Right atrium auricular region (tissue), 2 donors: ENCODE data around the gene TRIM7. TPM values are rescaled to one million over a fixed set of nuclear protein-coding genes. Genes with fewer than 3 reads are reported as not detected.

Experiments used
- DNase-seq: peaks from one replicate; pipeline ENCODE4 v3.0.0-alpha.2; 2019; ENCODE audit warnings: low spot score
- H3K27ac ChIP-seq, 2 donors: fragments of 200-600 bp; sonication (generic); 1 replicate in 1 of 2; 2 replicates in 1 of 2; pipeline ENCODE4 v1.5.1; 2016 to 2019
- H3K27me3 ChIP-seq, 2 donors: fragments of 200-600 bp; sonication (generic); one replicate each; pipeline versions ENCODE4 v1.5.1 to v1.6.0; 2017 to 2019
- H3K36me3 ChIP-seq: fragments of 200-600 bp; sonication (generic); one replicate; pipeline ENCODE4 v1.5.1; 2016
- H3K4me1 ChIP-seq, 2 donors: fragments of 200-600 bp; sonication (generic); one replicate each; pipeline versions ENCODE4 v1.5.1 to v1.6.0; 2017 to 2019
- H3K4me3 ChIP-seq, 2 donors: fragments of 200-600 bp; sonication (generic); 1 replicate in 1 of 2; 2 replicates in 1 of 2; pipeline ENCODE4 v1.5.1; 2017 to 2019; ENCODE audit warnings: mild to moderate bottlenecking in 1 of 2, moderate library complexity in 1 of 2
- H3K9me3 ChIP-seq, 2 donors: fragments of 200-600 bp; sonication (generic); one replicate each; pipeline ENCODE4 v1.5.1; 2019
- CTCF ChIP-seq, 2 donors: fragments of 200-600 bp; sonication (generic); IDR thresholded peaks; one replicate each; pipeline ENCODE4 v1.5.1; 2019; ENCODE audit warnings: antibody characterized with exemption in 2 of 2
- total RNA-seq, 2 donors: library from RNA; depleted of rRNA; stranded (reverse); fragments of >200 nt; gene quantifications; one replicate each; pipeline ENCODE4 v1.1.0, GENCODE V29; 2016

TRIM7 gene
- total RNA-seq, 2 donors from 2014 or later = 4.1 to 7.7 TPM

GRCh38 chr5:181234455-181235306, 29.7 kb upstream of the TRIM7 start:
- no peak overlapping the region for H3K4me3 ChIP-seq
- no peaks in the 10 kb centered on the region for H3K9me3 ChIP-seq
- peaks cover 89% of the 10 kb centered on the region for H3K36me3 ChIP-seq
- no peak for DNase-seq
- no peak for TF ChIP-seq CTCF (IDR thresholded peaks at IDR 0.05)
- H3K27ac ChIP-seq = no peak overlapping the region
- H3K27me3 ChIP-seq = no peaks in the 10 kb centered on the region
- H3K4me1 ChIP-seq = no peaks in the 10 kb centered on the region

GRCh38 chr5:181233801-181234454, 28.9 kb upstream of the TRIM7 start:
- no peaks in the 10 kb centered on the region for H3K4me1 ChIP-seq
- TF ChIP-seq CTCF (IDR thresholded peaks at IDR 0.05) = no peak
- no peak overlapping the region for H3K4me3 ChIP-seq
- H3K27ac ChIP-seq = no peak overlapping the region
- H3K36me3 ChIP-seq = peaks cover 82% of the 10 kb centered on the region
- no peaks in the 10 kb centered on the region for H3K27me3 ChIP-seq
- no peak for DNase-seq
- H3K9me3 ChIP-seq = no peaks in the 10 kb centered on the region

GRCh38 chr5:181233088-181233800, 28.2 kb upstream of the TRIM7 start:
- H3K27ac ChIP-seq = no peak overlapping the region
- no peaks in the 10 kb centered on the region for H3K4me1 ChIP-seq
- H3K9me3 ChIP-seq = no peaks in the 10 kb centered on the region
- no peak for TF ChIP-seq CTCF (IDR thresholded peaks at IDR 0.05)
- DNase-seq = no peak
- H3K4me3 ChIP-seq = no peak overlapping the region
- no peaks in the 10 kb centered on the region for H3K27me3 ChIP-seq
- H3K36me3 ChIP-seq = peaks cover 75% of the 10 kb centered on the region

GRCh38 chr5:181232593-181232992, 27.6 kb upstream of the TRIM7 start:
- Histone ChIP-seq H3K27ac (no peak overlapping the region), H3K4me3 (no peak overlapping the region), H3K4me1 (no peaks in the 10 kb centered on the region), H3K36me3 (peaks cover 69% of the 10 kb centered on the region), H3K9me3 (no peaks in the 10 kb centered on the region), H3K27me3 (no peaks in the 10 kb centered on the region)
- DNase-seq = no peak
- no peak for TF ChIP-seq CTCF (IDR thresholded peaks at IDR 0.05)

- Histone ChIP-seq H3K4me1 (no peaks in the 10 kb centered on the region), H3K27ac (no peak overlapping the region), H3K27me3 (no peaks in the 10 kb centered on the region), H3K9me3 (no peaks in the 10 kb centered on the region), H3K4me3 (no peak overlapping the region), H3K36me3 (peaks cover 64% of the 10 kb centered on the region)
- no peak for TF ChIP-seq CTCF (IDR thresholded peaks at IDR 0.05)
- DNase-seq = no peak
These were observed 26.4 kb upstream of the TRIM7 start for GRCh38 chr5:181231432-181231831.
